Duodenal mucosa (tissue), 2 donors: ENCODE results near the gene MED25.
A peak's percentile ranks its signal among the peaks of the same experiment; 100 is the strongest.

ENCODE experiments used
- H3K27ac ChIP-seq: one replicate; pipeline ENCODE4 v1.7.0; 2013; ENCODE audit warnings: low read depth, low read length
- H3K27me3 ChIP-seq, 2 donors: one replicate each; pipeline ENCODE4 v1.7.0; 2013; ENCODE audit warnings: low read length in 2 of 2, control low read depth in 1 of 2; ENCODE audit not compliant: insufficient read depth in 2 of 2, control insufficient read depth in 1 of 2
- H3K36me3 ChIP-seq, 2 donors: one replicate each; pipeline ENCODE4 v1.7.0; 2013; ENCODE audit warnings: low read length in 2 of 2, control low read depth in 1 of 2; ENCODE audit not compliant: insufficient read depth in 2 of 2, control insufficient read depth in 1 of 2
- H3K4me1 ChIP-seq, 2 donors: one replicate each; pipeline ENCODE4 v1.7.0; 2013; ENCODE audit warnings: low read length in 2 of 2, control low read depth in 1 of 2; ENCODE audit not compliant: insufficient read depth in 2 of 2, control insufficient read depth in 1 of 2
- H3K4me3 ChIP-seq, 2 donors: one replicate each; pipeline ENCODE4 v1.7.0; 2013; ENCODE audit warnings: low read length in 2 of 2, low read depth in 1 of 2
- H3K9ac ChIP-seq, 2 donors: one replicate each; pipeline ENCODE4 v1.7.0; 2013; ENCODE audit warnings: low read length in 2 of 2, low read depth in 1 of 2
- H3K9me3 ChIP-seq, 2 donors: one replicate each; pipeline ENCODE4 v1.7.0; 2013; ENCODE audit warnings: low read length in 2 of 2, control low read depth in 1 of 2; ENCODE audit not compliant: control insufficient read depth in 1 of 2

The MED25 gene

DNA sequence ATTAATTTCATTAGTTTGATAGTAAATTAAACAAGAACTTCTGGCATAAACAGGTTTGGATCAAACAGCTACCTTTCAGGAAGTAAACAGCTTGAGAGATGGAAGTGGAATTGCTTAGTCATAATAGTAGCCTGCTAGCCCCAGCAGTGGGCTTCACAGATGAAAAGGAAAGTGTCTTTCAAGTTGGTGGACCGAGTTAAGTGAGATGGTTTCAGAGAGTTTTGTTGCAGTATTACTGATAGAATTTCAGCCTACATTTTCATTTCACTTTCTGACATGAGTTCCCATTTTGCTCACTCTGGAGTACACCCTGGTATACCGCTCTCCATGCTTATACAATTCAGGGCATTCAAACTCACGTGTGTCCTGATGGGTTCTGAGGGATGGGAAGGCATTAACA, 30.8 kb downstream of the MED25 start:
- H3K4me3 ChIP-seq = no peak overlapping the region
- H3K4me1 ChIP-seq = peaks cover 15 to 23% of the 10 kb centered on the region in 2 donors
- no peaks in the 10 kb centered on the region for H3K36me3 ChIP-seq
- H3K27me3 ChIP-seq = no peaks in the 10 kb centered on the region
- no peak overlapping the region for H3K9ac ChIP-seq
- no peak overlapping the region for H3K27ac ChIP-seq
- no peaks in the 10 kb centered on the region for H3K9me3 ChIP-seq

DNA sequence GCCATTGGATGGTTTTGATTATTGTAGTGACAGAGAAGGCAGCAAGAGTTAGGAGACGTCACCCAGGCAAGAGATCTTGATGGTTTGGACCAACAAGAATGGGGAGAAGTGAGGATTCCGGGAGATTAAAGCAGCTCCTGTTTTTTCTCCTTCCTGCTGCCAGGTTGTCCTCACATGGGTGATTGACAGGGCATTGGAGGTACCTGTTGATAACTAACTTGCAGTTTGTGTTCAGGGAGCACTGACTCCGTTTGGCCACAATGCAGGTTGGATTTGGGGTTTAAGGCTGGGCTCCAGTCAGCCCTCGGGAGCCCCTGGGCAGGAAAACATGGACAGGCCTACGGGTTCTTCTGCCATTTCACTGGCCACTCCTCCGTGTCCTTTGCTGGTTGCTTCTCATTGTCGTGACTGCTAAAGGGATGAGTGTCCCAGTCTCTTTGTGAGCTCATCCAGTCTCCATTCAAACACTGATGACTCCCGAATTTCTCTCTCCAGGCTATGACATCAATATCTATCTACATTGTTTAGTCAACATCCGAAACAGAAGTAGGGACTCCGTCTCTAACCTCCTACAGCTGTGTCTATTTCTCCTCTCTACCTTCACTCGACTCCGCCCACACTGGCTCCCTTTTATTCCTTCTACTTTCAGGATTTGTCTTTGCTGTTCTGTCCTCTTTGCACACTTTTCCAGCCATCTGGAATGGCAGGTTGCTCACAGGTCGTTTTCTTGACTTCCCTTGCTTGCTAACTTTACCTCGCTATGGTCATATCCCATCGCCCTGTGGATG, 31.5 kb downstream of the MED25 start:
- Histone ChIP-seq H3K4me1 (peaks cover 15 to 30% of the 10 kb centered on the region in 2 donors), H3K4me3 (peak overlapping the region; percentile 85 to 92), H3K27me3 (no peaks in the 10 kb centered on the region), H3K9ac (peak overlapping the region; percentile 97 to 100), H3K27ac (no peak overlapping the region), H3K9me3 (no peaks in the 10 kb centered on the region), H3K36me3 (no peaks in the 10 kb centered on the region)

DNA sequence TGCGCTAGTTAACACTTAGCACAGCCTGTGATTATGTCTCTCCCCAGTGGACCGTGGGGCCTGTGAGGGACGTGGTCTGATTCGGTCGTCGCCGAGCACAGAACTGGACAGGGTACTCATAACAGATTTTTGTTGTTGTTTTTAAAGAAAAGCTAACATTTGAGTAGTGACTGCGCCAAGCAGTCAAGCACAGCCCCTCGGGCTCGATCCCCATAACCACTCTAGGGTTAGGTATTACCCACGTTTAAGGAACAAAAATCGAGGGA, 32.1 kb downstream of the MED25 start:
- peak overlapping the region; percentile 85 to 92 for H3K4me3 ChIP-seq
- H3K27ac ChIP-seq = no peak overlapping the region
- no peaks in the 10 kb centered on the region for H3K27me3 ChIP-seq
- H3K4me1 ChIP-seq = peaks cover 15 to 31% of the 10 kb centered on the region in 2 donors
- H3K36me3 ChIP-seq = peaks cover 0 to 4% of the 10 kb centered on the region in 2 donors
- H3K9me3 ChIP-seq = no peaks in the 10 kb centered on the region
- H3K9ac ChIP-seq = peak overlapping the region; percentile 97 to 100

DNA sequence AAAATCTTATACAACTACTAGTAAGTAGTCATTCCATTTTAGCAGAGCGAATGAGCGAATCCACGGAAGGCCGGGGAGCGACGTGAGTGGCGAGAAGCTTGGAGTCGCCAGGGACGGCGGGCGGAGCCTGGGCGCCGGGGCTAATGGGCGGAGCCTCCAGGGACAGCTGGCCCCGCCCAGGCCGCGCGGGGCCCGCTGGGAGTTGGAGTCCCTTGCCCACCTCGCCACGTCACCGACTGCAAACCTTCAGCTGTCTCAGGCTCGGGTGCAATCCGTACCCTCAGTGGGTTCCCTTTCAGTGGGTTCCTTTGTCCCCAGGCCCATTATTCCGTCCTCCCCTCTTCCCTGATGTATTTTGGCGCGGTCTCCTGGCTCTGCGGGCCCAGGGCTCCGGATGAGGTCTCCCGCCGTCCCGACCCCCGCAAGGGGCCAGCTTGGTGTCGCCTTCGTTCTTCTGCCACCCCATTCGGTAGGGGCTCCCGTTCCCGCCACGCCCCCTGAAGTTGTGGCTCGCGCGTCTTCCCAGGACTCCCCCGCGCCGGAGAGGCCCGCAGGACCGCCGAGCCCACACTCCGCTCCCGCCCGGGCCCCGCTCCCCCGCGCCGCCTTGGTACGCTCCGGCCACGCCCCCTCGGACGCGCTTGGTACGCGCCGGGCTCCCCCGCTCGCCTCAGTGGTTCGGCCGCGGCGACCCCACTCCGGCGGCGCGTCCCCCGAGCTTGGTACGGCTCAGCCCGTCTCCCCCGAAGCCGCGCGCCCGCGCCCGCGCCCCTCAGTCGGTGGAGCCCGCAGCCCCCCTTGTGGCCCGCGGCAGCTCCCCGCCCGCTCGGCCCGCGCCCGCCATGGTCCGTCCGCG, 32.6 kb downstream of the MED25 start, which contains the start of gene PTOV1:
Gene PTOV1 (plus strand): TSS at position 673 of the 856 bp plus-strand sequence.
- peak within 1 kb of the TSS; percentile 85 to 92 for H3K4me3 ChIP-seq
- H3K27ac ChIP-seq = peak within 1 kb of the TSS; percentile 100
- H3K4me1 ChIP-seq = peaks cover 15 to 31% of the 10 kb centered on the region in 2 donors
- H3K9me3 ChIP-seq = no peaks in the 10 kb centered on the region
- H3K36me3 ChIP-seq = peaks cover 0 to 8% of the 10 kb centered on the region in 2 donors
- peak within 1 kb of the TSS; percentile 97 to 100 for H3K9ac ChIP-seq
- no peaks in the 10 kb centered on the region for H3K27me3 ChIP-seq

DNA sequence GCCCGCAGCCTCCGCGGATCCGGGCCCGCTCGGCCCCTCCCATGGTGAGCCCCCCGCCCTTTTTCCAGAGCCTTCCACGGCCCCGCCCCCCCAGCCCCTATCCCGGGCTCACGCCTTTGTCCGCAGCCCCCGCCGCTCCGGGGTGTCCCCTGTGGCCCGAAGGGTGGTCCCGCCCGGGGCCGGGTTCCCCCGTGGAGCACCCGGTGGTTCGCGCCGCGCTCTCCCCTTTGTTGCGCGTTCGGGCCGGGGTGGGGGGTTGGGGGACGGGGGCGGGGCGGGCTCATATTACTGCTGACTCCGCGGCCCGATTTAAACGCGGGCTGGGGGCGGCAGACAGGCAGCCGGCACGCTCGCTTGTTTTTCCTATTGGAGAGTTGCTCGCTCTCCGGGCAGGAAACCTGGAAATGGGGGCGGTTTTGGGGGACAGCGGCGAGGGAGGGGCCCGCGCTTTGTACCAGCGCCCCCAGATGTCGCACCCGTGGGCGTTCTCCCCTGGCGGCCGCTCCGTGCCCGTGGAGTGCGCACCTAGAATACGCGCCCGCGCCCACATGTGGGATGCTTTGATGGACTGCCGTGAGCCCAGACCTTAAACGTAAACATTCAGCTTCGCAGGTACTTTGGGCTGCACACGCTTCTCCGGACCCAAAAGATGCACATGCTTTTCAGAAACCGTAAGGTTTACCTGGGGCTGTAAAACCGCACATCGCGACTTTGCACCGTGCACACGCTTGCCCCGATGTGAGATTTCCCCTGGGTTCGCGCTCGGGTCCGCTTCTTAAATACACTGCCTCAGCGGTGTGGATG, 33.6 kb downstream of the MED25 start:
- Histone ChIP-seq H3K9ac (peak overlapping the region; percentile 13 to 57), H3K9me3 (no peaks in the 10 kb centered on the region), H3K27me3 (no peaks in the 10 kb centered on the region), H3K27ac (no peak overlapping the region), H3K36me3 (peaks cover 0 to 16% of the 10 kb centered on the region in 2 donors), H3K4me1 (peaks cover 15 to 31% of the 10 kb centered on the region in 2 donors), H3K4me3 (peak overlapping the region; percentile 63 to 92)

DNA sequence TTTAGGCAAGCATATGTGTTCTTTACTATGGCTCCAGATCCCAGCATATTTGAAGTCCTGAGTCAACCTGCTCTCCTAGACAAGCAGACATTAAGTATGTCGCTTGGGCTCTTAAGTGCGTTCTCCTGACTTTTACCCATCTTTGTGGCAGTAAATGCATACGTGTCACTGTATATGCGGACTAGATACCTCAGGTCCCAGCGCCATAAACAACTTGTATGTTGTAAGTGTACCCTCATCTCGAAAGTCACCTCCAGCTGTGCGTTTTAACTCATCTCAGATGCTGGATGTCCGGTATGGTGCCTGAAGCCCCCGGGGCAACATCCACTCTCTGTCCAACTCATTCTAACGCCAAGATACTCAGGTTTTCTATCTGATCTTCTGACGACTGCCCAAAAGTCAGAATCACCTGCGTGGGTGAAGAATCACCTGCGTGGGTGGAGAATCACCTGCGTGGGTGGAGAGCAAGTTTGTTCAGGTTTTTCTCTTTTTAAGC, 34.6 kb downstream of the MED25 start:
- H3K36me3 ChIP-seq = peaks cover 0 to 25% of the 10 kb centered on the region in 2 donors
- H3K4me3 ChIP-seq = peak overlapping the region; percentile 63 to 70
- H3K27ac ChIP-seq = no peak overlapping the region
- peak overlapping the region; percentile 13 to 57 for H3K9ac ChIP-seq
- peaks cover 15 to 31% of the 10 kb centered on the region in 2 donors for H3K4me1 ChIP-seq
- H3K27me3 ChIP-seq = no peaks in the 10 kb centered on the region
- no peaks in the 10 kb centered on the region for H3K9me3 ChIP-seq

DNA sequence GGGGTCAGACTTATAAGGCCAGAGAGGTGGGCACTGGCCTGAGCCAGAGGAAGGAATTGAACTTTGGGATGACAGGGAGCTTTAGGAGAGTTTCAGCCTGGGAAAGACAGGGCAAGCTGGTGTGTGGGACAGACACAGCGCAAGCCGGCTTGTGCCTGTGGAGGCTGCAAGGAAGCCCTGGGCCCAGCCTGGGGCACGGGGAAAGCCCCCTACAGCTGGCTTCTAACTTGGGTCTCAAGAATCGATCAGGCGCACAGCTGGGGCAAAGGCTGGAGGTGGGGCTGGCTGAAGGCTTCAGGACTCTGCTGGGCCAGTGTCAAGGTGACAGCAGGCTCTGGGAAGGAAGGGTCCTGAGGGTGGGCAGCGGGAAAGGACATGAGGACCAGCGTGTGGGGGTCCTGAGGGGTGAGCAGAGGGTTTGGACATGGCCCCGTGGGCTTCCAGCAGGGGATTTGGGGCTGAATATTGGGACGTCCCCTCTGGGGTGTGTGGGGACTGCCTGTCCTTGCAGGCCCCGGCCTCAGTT, 35.8 kb downstream of the MED25 start:
- Histone ChIP-seq H3K27me3 (no peaks in the 10 kb centered on the region), H3K9ac (no peak overlapping the region), H3K9me3 (no peaks in the 10 kb centered on the region), H3K4me3 (no peak overlapping the region), H3K36me3 (peaks cover 0 to 37% of the 10 kb centered on the region in 2 donors), H3K27ac (no peak overlapping the region), H3K4me1 (peaks cover 15 to 31% of the 10 kb centered on the region in 2 donors)

DNA sequence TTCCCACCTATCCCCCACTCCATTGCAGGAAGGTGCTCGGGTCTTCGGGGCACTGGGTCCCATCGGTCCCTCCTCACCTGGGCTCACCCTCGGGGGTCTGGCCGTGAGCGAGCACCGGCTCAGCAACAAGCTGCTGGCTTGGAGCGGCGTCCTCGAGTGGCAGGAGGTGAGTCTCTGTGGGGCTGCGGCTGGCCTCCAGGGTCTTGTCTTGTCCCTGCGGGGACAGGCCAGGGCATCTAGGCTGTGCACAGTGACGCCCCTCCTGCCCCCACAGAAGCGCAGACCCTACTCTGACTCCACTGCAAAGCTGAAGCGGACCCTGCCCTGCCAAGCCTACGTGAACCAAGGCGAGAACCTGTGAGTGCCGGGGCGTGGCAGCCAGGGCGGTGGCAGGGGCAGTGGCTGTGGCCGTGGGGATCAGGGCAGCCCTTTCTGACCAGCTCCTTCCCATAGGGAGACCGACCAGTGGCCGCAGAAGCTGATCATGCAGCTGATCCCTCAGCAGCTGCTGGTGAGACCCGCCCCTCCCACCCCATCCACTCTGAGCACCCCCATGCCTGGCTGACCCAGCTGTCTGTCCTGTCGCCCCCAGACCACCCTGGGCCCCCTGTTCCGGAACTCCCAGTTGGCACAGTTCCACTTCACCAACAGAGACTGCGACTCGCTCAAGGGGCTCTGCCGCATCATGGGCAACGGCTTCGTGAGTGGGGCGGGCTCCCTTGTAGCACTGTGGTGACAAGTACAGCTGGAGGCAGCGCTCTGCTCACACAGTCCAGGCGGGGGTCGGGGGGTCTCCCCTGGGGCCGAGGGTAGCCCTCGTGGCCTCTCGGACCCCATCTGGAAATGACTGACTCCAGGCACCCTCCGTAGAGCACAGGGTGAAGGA, 36.5 kb downstream of the MED25 start:
- H3K9ac ChIP-seq = no peak overlapping the region
- H3K4me3 ChIP-seq = no peak overlapping the region
- no peaks in the 10 kb centered on the region for H3K27me3 ChIP-seq
- H3K27ac ChIP-seq = no peak overlapping the region
- peaks cover 2 to 39% of the 10 kb centered on the region in 2 donors for H3K36me3 ChIP-seq
- H3K9me3 ChIP-seq = no peaks in the 10 kb centered on the region
- peaks cover 15 to 31% of the 10 kb centered on the region in 2 donors for H3K4me1 ChIP-seq

DNA sequence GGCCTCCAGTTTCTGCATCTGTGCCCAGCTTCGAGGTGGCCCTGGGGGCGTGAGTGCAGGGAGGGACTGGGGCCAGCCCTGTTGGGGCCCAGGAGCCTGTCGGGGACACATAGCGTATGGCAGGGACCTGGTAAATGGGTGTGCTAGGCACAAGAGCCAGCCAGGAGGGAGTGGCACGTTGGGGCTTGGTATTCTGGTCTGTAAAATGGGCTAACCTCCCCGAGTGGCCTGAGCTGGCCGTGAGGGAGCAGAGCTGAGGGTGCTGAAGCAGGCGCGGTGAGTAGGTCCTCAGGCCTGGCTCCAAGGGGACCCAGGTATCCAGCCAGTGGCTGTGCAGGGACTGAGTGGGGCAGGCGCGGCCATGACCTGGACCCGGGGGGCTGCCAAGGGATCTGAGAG, 37.2 kb downstream of the MED25 start:
- Histone ChIP-seq H3K9ac (no peak overlapping the region), H3K9me3 (no peaks in the 10 kb centered on the region), H3K4me3 (no peak overlapping the region), H3K4me1 (peaks cover 11 to 25% of the 10 kb centered on the region in 2 donors), H3K27ac (no peak overlapping the region), H3K36me3 (peaks cover 6 to 44% of the 10 kb centered on the region in 2 donors), H3K27me3 (no peaks in the 10 kb centered on the region)
